Measurements from ENCODE around the gene CCNB1. TPM values are rescaled to one million over a fixed set of nuclear protein-coding genes. Genes with fewer than 3 reads are reported as not detected.

The CCNB1 gene
- total RNA-seq, 1 experiment from 2014 or later = 96.4 TPM

Small RNA genes lying within 50 kb of the gene (small RNA-seq; reads per million reads assigned to genes)
- not detected for gene SNORA50D

Other genes starting within 250 kb of the CCNB1 start
- 25.7 and 66.1 TPM in 2 replicates for gene SLC30A5, start 73.1 kb upstream of the CCNB1 start, total RNA-seq (2014; rRNA removed; shearing (Covaris generic); ENCODE audit: low replicate concordance)
- gene CENPH, start 22.4 kb downstream of the CCNB1 start, total RNA-seq (2014; rRNA removed; shearing (Covaris generic); ENCODE audit: low replicate concordance) = 34.1 and 37.0 TPM in 2 replicates
- gene CDK7, start 67.7 kb downstream of the CCNB1 start, total RNA-seq (2014; rRNA removed; shearing (Covaris generic); ENCODE audit: low replicate concordance) = 42.1 and 47.1 TPM in 2 replicates
- gene CCDC125, start 165.7 kb downstream of the CCNB1 start, total RNA-seq (2014; rRNA removed; shearing (Covaris generic); ENCODE audit: low replicate concordance) = 7.8 and 8.9 TPM in 2 replicates
- 48.5 and 56.0 TPM in 2 replicates for gene AK6, start 202.4 kb downstream of the CCNB1 start, total RNA-seq (2014; rRNA removed; shearing (Covaris generic); ENCODE audit: low replicate concordance)
- 74.5 and 109 TPM in 2 replicates for gene TAF9, start 202.4 kb downstream of the CCNB1 start, total RNA-seq (2014; rRNA removed; shearing (Covaris generic); ENCODE audit: low replicate concordance)
- 46.5 and 61.7 TPM in 2 replicates for gene RAD17, start 202.7 kb downstream of the CCNB1 start, total RNA-seq (2014; rRNA removed; shearing (Covaris generic); ENCODE audit: low replicate concordance)
- 0.11 and 0.48 TPM in 2 replicates for gene MARVELD2, start 248.0 kb downstream of the CCNB1 start, total RNA-seq (2014; rRNA removed; shearing (Covaris generic); ENCODE audit: low replicate concordance)

Measured in Karpas-422 (cell line).